NOMO-1 treated with dmso at 0.1 percent for 144 hours (cell line): Measurements from ENCODE around the gene VRK2.
"Not testable (repeated sequence)": the region's sequence is repeated elsewhere in the genome, so short reads cannot be mapped to it uniquely, and the experiment has no call there.

ENCODE experiments used
- DNase-seq: peaks from one replicate; lab custom pipeline; 2025; ENCODE audit not compliant: unreplicated experiment; lab: John Stamatoyannopoulos, UW

VRK2 gene

DNA sequence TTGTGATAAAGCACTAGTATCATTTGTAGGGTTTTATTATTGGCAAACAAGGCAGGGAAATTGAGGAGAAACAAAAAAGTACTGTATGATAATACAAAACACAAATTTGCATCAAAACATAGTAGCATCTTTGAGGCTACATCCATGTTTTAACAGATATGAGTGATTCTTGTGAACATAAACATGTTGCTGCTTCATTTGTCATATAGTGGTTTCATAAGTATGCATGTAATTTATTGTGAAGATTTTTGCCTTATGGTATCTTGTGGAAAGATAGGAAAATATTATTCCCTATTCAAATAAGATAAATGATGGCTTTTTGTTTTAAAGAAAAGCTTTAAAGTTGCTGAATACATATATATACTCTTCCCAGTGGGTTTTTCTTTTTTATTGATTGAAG is 60.3 kb downstream of the VRK2 start:
- no peak for DNase-seq

GRCh38 chr2:58107803-58108710 is 61.5 kb downstream of the VRK2 start:
- DNase-seq: peak; percentile 87

DNA sequence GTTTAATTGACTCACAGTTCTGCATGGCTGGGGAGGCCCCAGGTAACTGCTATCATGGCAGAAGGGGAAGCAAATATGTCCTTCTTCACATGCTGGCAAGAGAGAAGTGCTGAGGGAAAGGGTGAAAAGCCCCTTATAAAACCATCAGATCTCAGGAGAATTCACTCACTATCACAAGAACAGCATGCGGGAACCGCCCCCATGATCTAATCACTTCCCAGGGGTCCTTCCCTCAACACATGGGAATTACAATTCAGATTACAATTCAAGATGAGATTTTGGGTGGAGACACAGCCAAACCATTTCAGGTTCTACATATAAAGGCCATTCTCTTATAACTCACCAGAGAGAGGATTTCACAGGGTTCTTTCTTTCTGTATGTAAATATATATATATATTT is 62.9 kb downstream of the VRK2 start:
- DNase-seq: no peak

GRCh38 chr2:58110765-58111164 is 64.2 kb downstream of the VRK2 start:
- DNase-seq: no peak

DNA sequence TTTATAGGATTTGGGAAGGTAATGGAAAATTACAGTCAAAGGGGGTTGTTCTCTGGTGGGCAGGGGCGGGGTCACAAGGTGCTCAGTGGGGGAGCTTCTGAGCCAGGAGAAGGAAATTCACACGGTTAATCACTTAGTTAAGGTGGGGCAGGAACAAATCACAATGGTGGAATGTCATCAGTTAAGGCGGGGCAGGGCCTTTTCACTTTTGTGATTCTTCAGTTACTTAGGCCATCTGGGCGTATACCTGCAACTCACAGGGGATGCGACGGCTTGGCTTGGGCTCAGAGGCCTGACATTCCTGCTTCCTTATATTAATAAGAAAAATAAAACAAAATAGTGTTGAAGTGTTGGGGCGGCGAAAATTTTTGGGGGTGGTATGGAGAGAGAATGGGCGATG is 67.0 kb downstream of the VRK2 start:
- DNase-seq: not testable (repeated sequence)

DNA sequence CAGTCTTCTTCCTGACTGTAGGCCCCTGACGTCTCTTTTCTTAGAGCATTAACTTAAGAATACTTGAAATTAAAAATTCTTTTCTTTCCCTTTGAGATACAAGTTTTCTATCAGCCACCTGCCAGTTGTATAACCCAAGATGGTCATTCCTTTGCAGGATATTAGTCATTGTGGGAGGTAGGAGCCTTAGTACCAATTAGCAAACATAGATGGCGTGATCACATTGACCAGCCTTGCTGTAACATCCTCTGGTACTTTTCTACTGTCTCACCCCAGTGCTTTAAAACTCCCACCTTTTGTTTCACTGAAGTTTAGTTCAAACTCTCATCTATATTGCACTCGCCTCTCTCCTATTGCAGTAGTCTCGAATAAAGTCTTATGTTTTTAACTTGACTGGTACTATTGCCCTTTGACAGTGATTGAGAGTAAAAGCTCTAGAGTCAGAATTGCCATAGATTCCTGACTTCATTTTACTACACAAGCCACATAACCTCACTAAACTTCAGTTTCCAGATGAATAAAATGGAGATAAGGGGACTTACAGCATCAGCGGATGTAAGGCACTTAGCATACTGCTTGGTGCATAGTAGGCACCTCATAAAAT is 74.1 kb downstream of the VRK2 start:
- no peak for DNase-seq

DNA sequence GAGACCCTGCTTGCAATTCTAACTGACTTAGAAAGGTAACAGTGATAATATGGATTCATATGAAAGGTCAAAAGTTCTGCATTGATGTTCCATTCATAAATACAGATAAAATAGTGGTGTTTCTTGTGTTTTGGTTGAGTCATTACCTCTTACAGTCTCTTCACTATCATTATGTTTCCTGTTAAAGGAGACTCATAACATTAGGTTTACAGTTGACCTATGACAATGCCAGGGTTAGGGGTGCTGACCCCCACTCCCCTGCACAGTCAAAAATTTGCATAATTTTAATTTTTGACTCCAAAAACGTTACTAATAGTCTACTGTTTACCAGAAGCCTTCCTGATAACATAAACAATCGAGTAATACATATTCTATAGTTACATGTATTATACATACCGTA is 75.4 kb downstream of the VRK2 start:
- no peak for DNase-seq

- DNase-seq: no peak
Measured at GRCh38 chr2:58122540-58122939, 75.9 kb downstream of the VRK2 start.

- no peak for DNase-seq
Measured at GRCh38 chr2:58127111-58127510, 80.5 kb downstream of the VRK2 start.

GRCh38 chr2:58130238-58130637 is 83.6 kb downstream of the VRK2 start:
- no peak for DNase-seq

- DNase-seq: no peak
Measured at GRCh38 chr2:58131191-58132011, 84.8 kb downstream of the VRK2 start.

DNA sequence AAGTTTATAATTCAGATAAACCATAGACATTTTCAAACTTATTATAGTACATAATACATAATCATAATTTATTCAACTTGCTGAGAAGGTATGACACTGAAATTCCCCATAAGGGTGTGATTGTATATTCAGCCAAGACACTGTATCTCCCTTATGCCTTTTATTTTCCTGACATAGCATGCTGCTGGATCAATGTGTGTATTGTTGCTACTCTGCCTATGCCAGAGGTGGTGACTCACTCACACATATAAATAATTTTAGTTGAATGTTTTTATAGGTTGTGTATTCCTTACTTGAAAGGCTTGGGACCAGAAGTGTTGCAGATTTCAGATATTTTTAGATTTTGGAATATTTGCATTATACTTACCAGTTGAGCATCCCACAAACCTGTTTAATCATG is 86.8 kb downstream of the VRK2 start:
- no peak for DNase-seq

- DNase-seq: no peak
Measured at GRCh38 chr2:58135861-58136260, 89.3 kb downstream of the VRK2 start.

GRCh38 chr2:58137221-58137620 is 90.6 kb downstream of the VRK2 start:
- DNase-seq: no peak

DNA sequence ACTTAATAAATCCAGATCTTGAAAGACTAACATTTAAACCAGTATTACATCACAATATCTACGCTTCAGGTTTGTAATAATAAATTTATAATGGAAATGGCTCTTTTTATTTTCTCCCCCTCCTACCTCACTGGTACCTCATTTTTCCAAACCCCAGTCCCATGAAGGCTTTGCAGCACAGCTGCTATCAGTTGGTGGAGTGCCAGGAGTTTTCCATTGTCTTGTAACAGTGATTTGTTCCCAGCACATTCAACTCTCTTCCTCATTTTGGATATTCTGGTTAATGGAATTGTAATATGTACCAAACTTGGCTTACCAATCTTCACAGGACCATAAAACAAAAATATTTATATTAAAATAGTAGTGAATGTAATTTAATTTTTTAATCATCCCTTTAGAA is 91.2 kb downstream of the VRK2 start:
- no peak for DNase-seq

GRCh38 chr2:58138396-58139030 is 91.9 kb downstream of the VRK2 start:
- no peak for DNase-seq

DNA sequence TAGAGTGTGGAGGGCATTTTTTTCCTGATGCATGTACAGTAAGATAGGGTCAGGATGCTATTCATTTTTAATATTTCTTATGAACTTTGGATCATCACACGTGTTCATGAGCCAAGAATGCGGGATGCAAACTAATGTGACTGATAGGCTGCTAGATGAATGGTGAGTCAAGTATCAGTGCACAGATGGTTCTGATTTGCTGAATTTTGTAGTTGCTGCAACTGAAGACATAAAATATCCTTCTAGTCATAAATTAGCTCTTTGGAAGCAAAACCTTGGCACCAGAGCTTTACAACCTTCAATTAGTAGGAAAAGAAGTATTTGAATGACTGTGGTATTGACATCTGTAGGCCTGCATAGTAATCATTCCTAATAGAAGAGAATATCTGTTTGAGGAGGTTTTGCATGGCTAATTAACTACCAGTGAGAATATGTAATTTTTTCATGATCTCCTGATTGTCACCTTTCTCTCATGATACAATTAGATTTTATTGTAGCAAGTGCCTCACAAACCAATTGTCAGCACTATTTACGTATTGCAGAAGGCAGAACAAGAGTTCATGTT is 94.0 kb downstream of the VRK2 start:
- no peak for DNase-seq

- not testable (repeated sequence) for DNase-seq
Measured at GRCh38 chr2:58145769-58146168, 99.2 kb downstream of the VRK2 start.

GRCh38 chr2:58146707-58147106 is 100.1 kb downstream of the VRK2 start:
- DNase-seq: no peak

GRCh38 chr2:58155160-58155778 is 108.7 kb downstream of the VRK2 start:
- no peak for DNase-seq
